ENCODE data around the gene ZNF580. TPM values are rescaled to one million over a fixed set of nuclear protein-coding genes. Genes with fewer than 3 reads are reported as not detected.

Gene ZNF580
- total and polyA plus RNA-seq, 12 donors = 8.0 to 101 (median 46.0) TPM

GRCh38 chr19:55661826-55662225 lies 21.0 kb downstream of the ZNF580 start:
- peaks cover 0 to 71% of the 10 kb centered on the region in 2 donors for H3K36me3 ChIP-seq (replicated peaks in 1 of 2)

GRCh38 chr19:55663846-55664536 lies 23.2 kb downstream of the ZNF580 start:
- H3K36me3 ChIP-seq (replicated peaks in 1 of 2) = peaks cover 0 to 90% of the 10 kb centered on the region in 2 donors
- H3K9me3 ChIP-seq (replicated peaks in 1 of 3) = no peaks in the 10 kb centered on the region
- no peak for TF ChIP-seq POLR2A (IDR thresholded peaks at IDR 0.05)
- TF ChIP-seq CTCF (IDR thresholded peaks at IDR 0.05) = no peak
- WGBS, 4 donors = 86 to 89% (median 87%) methylated on average over 9 to 20 of the region's 20 CpGs
- H3K4me3 ChIP-seq = no peak overlapping the region
- no peaks in the 10 kb centered on the region for H3K27me3 ChIP-seq
- no peak overlapping the region for H3K27ac ChIP-seq
- no peak for DNase-seq
- peaks cover 0 to 18% of the 10 kb centered on the region in 2 donors for H3K4me1 ChIP-seq (replicated peaks in 1 of 2)
- intact Hi-C loops (cut with DNase I) = no loop called here

More at GRCh38 chr19:55661826-55662225, 21.0 kb downstream of the ZNF580 start:
- DNase-seq = no peak
- H3K27ac ChIP-seq = no peak overlapping the region
- no peaks in the 10 kb centered on the region for H3K9me3 ChIP-seq (replicated peaks in 1 of 3)
- intact Hi-C loops (cut with DNase I) = no loop called here
- TF ChIP-seq CTCF (IDR thresholded peaks at IDR 0.05) (no peak), POLR2A (IDR thresholded peaks at IDR 0.05) (no peak)
- H3K4me3 ChIP-seq = no peak overlapping the region
- H3K4me1 ChIP-seq (replicated peaks in 1 of 2) = peaks cover 15 to 30% of the 10 kb centered on the region in 2 donors
- no peaks in the 10 kb centered on the region for H3K27me3 ChIP-seq
- WGBS, 4 donors = 60 to 64% (median 63%) methylated on average over 7 of the region's 7 CpGs

- DNase-seq = no peak
- Histone ChIP-seq H3K27me3 (no peaks in the 10 kb centered on the region), H3K4me3 (no peak overlapping the region), H3K4me1 (replicated peaks in 1 of 2) (peaks cover 0 to 10% of the 10 kb centered on the region in 2 donors), H3K27ac (no peak overlapping the region), H3K36me3 (replicated peaks in 1 of 2) (peaks cover 0 to 87% of the 10 kb centered on the region in 2 donors), H3K9me3 (replicated peaks in 1 of 3) (no peaks in the 10 kb centered on the region)
- 80 to 86% (median 84%) methylated on average over 9 to 12 of the region's 12 CpGs for WGBS, 4 donors
- intact Hi-C loops (cut with DNase I) = no loop called here
- TF ChIP-seq POLR2A (IDR thresholded peaks at IDR 0.05) = no peak
- no peak for TF ChIP-seq CTCF (IDR thresholded peaks at IDR 0.05)
Observed at GRCh38 chr19:55666343-55667005, 25.7 kb downstream of the ZNF580 start.

- DNase-seq = no peak
- peaks cover 0 to 82% of the 10 kb centered on the region in 2 donors for H3K36me3 ChIP-seq (replicated peaks in 1 of 2)
- no peak overlapping the region for H3K4me3 ChIP-seq
- no peak for TF ChIP-seq CTCF (IDR thresholded peaks at IDR 0.05)
- TF ChIP-seq POLR2A (IDR thresholded peaks at IDR 0.05) = no peak
- no peak overlapping the region for H3K27ac ChIP-seq
- WGBS, 4 donors = 50 to 92% (median 87%) methylated on average over 1 to 4 of the region's 4 CpGs
- intact Hi-C loops (cut with DNase I) = no loop called here
- H3K27me3 ChIP-seq = no peaks in the 10 kb centered on the region
- no peaks in the 10 kb centered on the region for H3K9me3 ChIP-seq (replicated peaks in 1 of 3)
- H3K4me1 ChIP-seq (replicated peaks in 1 of 2) = peaks cover 0 to 16% of the 10 kb centered on the region in 2 donors
Observed at GRCh38 chr19:55667006-55667381, 26.2 kb downstream of the ZNF580 start.
